HL-60/S4 treated with phorbol 12-myristate 13-acetate at 8.2 ng/mL for 4 days and 3 days (cell line): ENCODE measurements around the gene SERPINB10.
"Not testable (repeated sequence)": the region's sequence is repeated elsewhere in the genome, so short reads cannot be mapped to it uniquely, and the experiment has no call there.

ENCODE experiments used
- in situ Hi-C: fragments of 300-500 bp; cut with MboI; formaldehyde crosslinking; loops from 2 replicates; pipeline ENCODE4 v1.15.0; 2022; ENCODE audit warnings: low sequenced_read_pairs

SERPINB10 gene

DNA sequence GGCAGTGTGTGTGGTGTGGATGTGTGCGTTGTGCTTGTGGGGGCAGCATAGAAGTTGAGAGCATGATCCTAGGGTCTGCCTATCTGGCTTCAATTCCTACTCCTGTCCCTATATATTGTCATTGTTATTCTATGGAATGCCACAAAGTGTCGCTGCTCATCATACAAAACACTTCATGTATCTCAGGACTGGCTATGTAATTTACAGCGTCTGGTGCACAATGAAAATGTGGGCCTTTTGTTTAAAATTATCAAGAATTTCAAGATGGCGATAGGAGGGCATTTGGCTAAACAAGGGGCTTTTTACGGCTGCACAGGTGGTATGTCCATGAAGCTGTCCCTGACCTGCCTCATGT lies 16.8 kb upstream of the SERPINB10 start:
- in situ Hi-C loops: no loop called here

DNA sequence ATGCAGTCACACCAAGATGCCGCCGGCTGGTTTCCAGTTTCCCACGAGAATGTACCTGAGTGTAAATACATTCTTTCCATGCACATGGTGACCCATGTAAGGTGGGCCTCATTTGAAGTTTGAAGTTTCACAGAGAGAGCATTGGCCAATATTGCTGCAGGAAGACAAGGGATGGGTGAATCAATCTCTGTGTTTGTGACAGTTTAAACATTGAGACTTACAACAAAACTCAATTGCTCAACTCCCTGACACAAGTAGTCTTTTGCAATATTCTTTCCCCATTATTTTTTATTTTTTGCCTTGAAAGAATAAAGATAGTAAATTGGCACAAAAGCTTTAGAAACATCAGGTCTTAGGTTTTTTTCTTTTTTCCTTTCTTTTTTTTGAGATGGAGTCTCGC lies 15.2 kb upstream of the SERPINB10 start:
- in situ Hi-C loops: no loop called here

DNA sequence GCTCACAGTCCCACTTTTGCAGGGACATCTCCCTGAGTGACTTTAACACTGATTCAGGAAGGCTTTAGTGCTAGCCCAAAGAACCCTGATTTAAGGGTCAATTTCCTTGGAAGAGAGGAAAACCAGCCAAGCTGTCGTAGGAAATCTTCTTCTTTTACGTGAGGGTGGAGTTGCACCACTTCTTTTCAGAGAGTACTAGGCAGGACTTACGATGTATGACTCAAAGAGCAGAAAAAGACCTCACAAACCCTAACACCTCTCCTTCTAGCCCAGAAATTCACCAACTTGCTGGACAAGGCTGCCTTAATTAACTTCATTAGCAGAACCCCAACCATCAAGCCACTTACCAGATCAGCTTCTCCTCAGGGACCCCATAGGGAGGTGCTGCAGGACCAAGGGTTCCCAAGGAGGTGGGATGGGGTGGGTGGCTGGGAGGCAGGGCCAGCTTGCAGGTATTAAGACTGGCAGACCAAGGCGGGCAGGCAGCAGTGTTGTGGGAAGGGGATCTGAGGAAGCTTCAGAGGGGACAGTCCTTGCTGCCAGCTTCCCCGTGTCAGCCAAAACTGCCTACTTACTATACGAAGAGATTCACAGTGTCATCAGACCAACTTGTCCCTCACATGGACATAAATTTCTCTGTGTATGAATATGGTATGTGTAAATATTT lies 13.5 kb upstream of the SERPINB10 start:
- in situ Hi-C loops: no loop called here

GRCh38 chr18:63895190-63895589 lies 12.6 kb upstream of the SERPINB10 start:
- in situ Hi-C loops: no loop called here

DNA sequence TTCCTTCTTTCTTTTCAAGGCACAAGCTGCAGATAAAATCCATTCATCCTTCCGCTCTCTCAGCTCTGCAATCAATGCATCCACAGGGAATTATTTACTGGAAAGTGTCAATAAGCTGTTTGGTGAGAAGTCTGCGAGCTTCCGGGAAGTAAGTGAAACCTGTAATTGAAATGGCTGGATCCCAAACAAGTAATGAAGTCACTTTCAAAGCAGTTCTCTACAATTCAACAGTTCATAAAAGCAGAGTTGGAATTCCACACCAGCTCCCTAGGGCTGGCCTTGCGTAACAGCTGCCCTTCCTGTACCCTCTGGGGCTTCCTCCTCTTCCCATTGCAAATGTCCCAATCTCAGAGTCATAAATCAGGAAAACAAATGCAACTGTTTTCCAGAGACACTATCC lies 10.7 kb upstream of the SERPINB10 start:
- in situ Hi-C loops: no loop called here

GRCh38 chr18:63899206-63899605 lies 8.6 kb upstream of the SERPINB10 start:
- in situ Hi-C loops: no loop called here

GRCh38 chr18:63903851-63904570 lies 3.7 kb upstream of the SERPINB10 start:
- in situ Hi-C loops: no loop called here

- in situ Hi-C loops: no loop called here
These were observed 3.1 kb upstream of the SERPINB10 start for GRCh38 chr18:63904694-63905093.

DNA sequence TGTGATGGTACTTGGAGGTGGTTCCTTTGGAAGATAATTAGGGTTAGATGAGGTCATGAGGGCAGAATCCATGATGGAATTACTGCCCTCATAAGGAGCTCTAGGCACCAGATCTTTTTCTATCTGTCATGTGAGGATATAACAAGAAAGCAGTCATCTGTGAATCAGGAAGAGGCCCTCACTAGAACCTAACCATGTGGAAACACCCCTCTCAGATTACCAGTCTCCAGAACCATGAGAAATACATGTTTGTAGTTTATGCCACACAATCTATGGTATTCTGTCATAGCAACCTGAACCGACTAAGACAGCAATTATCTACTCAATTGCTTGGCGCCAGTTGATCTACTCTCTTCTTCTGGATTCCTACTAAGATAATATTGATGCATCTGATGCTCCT lies 2.4 kb upstream of the SERPINB10 start:
- in situ Hi-C loops: no loop called here

GRCh38 chr18:63906056-63906455 lies 1.7 kb upstream of the SERPINB10 start:
- in situ Hi-C loops: no loop called here

DNA sequence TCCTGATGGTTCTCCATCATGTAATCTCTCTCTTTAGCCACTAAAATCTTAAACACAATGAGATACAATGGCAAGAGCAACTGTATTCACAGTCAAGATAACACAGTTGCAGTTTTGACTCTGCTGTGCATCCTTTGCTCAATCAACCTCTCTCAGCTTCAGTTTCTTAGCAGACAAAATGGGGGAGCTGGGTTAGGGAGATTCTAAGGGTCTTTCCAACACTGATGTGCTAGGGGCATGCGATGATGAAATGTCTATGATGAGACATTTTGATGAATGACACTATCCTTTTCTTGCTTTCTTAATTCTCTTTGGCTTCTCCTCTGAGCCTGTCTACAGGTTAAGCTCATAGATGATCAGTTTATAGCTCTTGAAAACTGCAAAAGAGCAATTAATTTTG lies 1.1 kb downstream of the SERPINB10 start:
- in situ Hi-C loops: no loop called here

GRCh38 chr18:63909870-63910269 lies 2.1 kb downstream of the SERPINB10 start:
- in situ Hi-C loops: no loop called here

GRCh38 chr18:63917817-63918216 lies 10.1 kb downstream of the SERPINB10 start:
- in situ Hi-C loops: no loop called here

GRCh38 chr18:63922049-63922448 lies 14.3 kb downstream of the SERPINB10 start:
- in situ Hi-C loops: no loop called here

GRCh38 chr18:63924551-63924950 lies 16.8 kb downstream of the SERPINB10 start:
- in situ Hi-C loops: no loop called here

GRCh38 chr18:63928331-63928730 lies 20.6 kb downstream of the SERPINB10 start:
- in situ Hi-C loops: no loop called here

DNA sequence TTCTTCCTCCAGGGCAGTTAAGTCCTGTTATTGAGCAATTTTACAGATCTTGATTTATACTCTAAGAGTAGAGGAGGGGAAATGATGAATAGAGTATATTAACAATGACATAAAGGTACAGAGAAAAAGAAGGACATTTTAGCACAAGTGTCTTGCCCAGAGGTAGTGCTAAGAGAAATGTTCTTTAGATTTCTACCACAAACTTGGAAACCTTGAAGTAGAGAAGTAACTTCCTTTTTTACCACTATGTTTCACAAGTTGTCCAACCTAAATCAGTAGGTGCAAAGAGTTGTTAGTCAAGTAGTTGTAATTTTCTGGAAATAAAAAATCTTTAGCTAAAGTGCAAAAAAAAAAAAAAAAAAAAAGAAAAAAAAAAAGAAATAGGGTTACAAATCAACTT lies 21.6 kb downstream of the SERPINB10 start:
- in situ Hi-C loops: not testable (repeated sequence)

DNA sequence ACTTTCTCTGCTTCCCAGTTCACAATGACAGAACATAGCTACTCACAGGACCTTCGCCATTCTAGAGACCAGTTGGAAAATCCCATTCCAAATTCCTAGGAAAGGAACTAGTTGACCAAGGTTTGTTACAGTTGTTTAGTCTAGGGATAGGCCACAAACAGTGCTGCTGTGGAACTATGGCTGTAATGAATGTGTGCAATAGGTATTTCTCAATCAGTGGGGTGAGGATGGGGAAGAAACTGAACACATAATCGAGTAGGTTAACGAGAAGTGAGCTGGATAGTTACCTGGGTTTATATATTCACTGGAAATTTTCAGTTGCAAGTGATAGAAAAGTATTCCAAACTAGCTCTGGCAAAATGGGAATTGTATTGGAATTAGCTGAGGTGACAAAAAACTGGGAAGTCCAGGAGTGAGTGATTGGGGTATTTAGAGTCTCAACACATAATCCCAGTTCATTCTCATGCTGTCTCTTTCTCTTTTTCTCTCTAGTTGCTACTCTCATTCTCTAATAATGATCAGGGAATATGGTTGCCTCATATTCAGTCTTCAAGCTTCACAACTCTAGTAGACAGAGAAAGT lies 23.1 kb downstream of the SERPINB10 start:
- in situ Hi-C loops: no loop called here

DNA sequence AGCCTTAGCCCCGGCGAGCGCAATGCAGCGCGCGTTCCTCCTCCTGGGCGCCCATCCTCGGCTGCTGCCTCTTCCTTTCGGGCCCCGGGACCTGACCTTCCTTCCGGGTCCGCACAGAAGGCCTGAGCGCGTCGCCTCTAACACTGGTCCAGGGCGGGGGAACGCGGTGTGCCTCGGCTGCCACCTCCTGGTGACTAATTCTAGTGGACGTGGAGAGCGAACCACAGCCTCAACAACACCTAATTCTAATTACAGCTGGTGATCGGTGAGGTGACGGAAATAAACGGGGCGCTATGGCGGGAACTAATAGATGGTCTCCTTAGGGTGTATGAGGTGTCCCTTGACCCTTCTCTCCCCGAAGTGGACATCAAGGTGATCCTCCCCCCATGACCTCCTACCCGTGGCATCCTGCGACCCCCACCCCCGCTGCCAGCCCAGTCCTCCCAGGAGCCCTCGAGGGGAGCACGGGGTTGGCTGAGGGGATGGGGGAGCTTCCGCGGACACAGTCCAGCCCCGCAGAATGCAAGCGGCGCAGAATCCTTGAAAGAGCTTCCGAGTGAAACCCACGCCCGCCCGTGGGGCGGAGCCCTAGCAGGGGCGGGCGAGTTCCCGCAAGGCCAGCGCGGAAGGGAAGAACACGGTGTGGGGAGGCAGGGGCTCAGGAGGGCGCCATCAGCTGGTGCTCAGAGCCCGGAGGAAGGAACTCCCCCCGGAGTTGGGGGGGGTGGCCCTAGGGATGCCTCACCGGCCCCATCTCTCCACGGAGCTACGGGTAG lies 28.6 kb downstream of the SERPINB10 start:
- in situ Hi-C loops: no loop called here

DNA sequence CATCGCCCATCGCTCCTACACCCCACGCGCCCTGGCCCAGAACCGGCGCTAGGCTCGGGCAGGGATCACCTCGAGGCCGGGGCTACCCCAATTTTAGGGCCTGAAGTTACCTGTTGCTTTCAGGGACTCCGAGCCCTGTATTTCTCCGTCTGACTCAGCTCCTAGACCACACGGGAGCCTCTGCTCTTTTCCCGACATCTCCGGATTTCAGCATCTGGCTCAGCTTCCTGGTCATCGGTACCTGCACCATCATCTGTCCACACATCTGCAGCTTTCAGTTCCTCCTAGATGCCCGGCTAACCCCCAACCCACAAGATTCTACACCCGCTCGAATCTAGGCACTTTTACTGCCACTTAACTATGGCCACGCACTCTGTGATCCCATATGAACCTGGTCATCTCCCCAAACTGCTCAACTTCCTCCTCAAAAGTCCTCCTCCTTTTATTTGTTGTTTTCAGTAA lies 29.2 kb downstream of the SERPINB10 start:
- in situ Hi-C loops: no loop called here

GRCh38 chr18:63940008-63940407 lies 32.2 kb downstream of the SERPINB10 start:
- in situ Hi-C loops: no loop called here
